GM19468 (cell line): ENCODE results near the gene QRICH1.
A peak's percentile ranks its signal among the peaks of the same experiment; 100 is the strongest.

Experiments used
- ATAC-seq: cut with Tn5 transposase; IDR thresholded peaks from one replicate; pipeline ENCODE4 v1.9.1; 2021; ENCODE audit warnings: mild to moderate bottlenecking, moderate library complexity, moderate number of reproducible peaks; ENCODE audit not compliant: unreplicated experiment; ENCODE audit errors: extremely low read depth

Gene QRICH1

DNA sequence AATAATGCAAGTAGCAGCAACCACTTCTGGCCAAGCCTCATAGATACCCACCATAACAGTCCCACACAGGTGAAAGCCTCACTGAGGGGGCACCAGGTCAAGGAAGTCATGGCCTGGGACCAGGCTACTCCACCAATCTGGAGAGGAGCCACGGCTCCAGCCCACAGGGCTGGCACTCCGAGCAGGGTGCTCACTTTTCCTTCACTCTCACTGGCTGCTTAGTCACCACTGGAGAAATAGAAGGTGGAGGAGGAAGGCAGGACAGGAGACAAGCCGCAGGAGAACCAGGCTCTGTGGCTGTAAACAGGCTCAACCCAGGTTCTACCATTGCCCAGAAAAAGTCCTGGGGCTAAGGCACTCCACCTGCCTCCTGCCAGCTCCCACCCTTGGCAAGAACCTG is 25.6 kb upstream of the QRICH1 start:
- ATAC-seq, result no peak

DNA sequence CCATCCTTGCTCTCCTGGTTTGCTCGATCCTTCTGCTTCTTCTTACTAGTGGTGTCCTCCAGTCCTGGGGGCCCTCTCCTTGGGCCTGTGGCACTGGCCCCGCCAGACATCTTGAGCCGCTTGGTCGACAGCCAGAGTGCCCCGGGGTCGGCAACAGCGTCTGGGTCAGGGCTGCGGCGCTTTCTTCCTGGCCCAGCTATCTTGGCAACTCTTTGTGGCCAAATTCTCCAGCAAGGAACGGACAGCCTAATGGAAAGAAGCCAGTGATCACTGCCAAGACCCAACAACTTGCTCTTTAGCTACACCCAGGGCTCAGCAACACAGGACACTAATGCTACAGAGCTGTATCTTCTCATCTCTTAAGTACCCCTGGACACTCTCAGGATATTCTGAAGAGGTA is 25.2 kb upstream of the QRICH1 start:
- ATAC-seq, result no peak

DNA sequence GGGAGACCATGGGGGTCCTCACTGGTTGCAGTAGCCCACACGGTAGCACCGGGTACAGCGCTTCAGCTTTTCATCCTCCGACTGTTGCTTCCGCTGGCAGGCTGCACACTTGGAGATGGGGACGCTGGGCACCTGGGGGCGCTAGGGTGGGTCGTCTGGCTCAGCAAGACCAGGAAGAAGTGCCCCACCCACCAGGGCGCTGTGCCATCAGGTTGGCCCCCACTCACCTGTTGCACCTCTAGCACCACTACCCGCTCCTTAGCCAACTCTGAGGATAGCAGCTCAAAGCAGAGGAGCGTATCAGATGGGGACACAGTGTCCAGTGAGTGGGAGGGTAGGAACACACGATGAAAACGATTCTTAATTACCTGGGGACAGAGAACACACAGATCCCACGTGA is 18.4 kb upstream of the QRICH1 start:
- no peak for ATAC-seq

DNA sequence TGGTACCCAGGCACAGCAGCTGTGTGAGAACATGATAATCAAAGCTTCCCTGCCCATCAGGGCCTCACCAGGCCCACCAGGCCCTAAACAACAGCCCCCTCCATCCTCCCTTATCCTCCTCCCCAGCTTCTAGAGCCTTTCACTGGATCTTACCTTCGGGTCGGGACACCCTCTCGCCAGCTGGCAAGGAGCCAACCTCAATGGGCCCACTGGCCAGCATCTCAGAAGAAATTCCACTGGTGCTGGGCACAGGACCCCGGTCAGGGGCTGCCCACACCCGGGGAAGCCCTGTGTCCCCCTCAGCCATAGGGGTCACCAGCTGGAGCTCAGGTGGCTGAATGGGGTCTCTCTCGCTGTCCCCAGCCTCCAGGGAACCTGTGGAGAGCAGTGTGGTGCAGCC is 17.5 kb upstream of the QRICH1 start:
- no peak for ATAC-seq

DNA sequence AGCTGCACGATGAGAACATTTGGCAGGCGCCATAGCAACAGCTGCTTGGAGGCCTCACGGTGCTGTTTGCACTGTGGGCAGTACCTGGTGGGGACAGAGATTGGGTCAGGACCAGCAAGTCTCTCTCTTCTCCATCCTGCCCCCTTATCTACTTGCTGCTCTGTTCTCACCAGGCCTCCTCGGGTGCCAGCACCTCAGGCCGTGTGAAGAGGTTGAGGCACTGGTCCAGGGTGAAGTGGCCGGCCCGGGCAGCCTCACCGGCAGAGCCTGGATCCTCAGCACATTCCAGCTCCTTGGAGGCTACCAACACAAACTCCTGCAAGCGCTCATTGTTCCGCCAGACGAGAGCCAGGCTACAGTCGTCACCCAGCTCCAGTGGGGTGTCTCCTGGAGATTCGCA is 16.9 kb upstream of the QRICH1 start:
- ATAC-seq, result no peak

DNA sequence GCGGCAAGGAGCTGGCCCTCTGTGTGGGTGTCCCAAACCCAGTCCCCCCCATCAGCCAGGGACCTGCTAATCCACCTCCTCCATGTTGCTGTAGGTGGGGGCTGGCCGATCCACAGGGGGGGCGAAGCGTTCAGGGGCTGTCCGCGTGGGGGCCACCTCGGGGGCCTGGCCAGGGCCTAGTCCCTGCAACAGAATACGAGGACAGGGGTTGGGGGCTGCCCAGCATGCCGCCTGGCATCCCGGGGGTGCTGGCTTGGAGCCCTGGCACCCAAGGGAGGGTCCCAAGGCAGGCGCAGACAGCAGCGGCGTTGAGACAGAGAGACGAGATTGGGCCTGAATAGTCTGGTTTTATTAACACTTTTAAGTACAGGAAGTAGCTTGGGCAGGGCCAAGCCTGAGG is 14.5 kb upstream of the QRICH1 start:
- no peak for ATAC-seq

DNA sequence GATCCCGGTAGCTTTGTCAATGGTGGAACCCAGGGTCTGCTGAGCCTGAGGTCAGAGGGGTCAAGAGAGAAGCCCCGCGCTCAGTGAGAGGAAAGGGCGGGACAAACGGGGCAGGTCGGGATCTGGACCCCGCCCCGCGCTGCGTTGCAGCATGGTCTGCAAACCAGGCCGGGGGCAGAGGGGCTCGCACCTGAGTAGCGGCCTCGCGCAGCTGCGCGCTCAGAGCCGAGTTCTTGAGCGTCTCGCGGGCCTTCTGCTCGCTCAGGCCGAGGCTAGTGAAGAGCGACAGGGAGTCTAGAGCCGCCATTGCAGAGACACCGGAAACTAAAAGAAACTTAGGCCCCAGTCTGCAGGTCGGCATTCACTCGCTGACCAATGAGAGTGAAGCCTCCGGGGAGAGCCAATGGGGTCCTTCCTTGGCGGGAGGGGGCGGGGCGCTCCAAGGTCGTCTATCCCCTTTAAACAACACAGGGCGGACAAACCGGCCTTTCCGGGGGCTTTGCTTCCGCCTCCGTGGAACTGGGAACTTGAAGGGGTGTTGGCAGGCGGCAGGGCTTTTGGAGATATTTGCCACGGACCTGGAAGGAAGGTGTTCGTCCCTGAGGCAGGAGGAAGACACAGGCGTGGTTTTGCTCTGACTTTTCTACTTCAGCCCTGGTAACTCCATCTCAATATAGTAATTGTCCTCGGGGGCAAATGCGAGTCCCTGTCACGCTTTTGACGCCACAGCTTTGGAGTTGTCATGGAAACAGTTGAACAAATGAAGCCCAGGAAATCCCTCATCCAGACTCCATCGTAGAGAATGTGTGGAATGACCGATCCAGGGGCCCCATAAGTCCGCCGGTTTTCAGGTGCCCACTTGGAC is 10.8 kb upstream of the QRICH1 start, which contains the start of gene QARS1:
TSS of gene QARS1 (minus strand) at position 331 of the 865 bp plus-strand sequence. CDS start at position 307, 24 bp downstream.
- peak; percentile 33 for ATAC-seq

DNA sequence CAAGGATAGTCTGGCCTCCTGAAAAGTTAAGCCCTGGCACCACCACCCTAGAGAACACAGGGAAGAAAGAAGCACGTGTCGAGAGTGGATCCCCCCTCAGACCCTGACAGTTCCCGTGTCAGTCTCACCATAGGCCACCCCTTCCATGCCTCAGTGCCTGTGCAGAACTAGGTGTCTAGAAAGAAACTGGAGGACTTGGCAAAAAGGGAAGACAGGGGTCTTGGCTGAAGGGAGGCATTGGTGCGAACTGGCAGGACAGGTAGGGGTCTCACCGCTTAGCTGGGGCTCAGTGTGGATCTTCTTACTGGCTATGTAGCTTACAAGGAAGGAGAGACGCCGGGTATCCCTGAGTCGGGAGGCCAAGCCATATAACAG is 10.2 kb upstream of the QRICH1 start:
- no peak for ATAC-seq

DNA sequence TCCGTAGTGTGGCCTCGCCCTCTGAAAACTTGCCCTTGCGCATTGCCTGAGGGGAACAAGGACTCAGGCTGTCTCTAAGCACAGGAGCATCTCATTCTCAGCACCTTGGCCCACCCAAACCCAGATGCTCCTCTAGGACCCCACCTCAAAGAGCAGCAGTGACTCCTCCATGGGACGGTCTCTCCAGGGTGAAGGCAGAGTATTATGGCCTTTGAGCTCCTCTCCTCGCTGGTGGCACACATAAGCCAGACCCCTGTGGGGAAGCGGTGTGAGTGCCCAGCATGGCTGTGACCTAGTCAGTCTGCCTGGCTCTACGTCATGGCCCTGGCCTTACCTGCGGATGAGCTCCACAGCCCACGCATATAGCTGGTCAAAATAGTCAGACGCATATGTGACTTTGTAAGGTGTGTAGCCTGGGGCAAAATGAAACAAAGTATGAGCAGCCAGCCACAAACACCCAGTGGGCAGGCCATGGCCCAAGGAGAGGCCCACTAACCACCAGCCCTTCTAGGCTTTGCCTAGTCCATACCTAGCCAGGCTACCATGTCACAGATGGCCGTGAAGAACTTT is 6.3 kb upstream of the QRICH1 start:
- ATAC-seq, result no peak

DNA sequence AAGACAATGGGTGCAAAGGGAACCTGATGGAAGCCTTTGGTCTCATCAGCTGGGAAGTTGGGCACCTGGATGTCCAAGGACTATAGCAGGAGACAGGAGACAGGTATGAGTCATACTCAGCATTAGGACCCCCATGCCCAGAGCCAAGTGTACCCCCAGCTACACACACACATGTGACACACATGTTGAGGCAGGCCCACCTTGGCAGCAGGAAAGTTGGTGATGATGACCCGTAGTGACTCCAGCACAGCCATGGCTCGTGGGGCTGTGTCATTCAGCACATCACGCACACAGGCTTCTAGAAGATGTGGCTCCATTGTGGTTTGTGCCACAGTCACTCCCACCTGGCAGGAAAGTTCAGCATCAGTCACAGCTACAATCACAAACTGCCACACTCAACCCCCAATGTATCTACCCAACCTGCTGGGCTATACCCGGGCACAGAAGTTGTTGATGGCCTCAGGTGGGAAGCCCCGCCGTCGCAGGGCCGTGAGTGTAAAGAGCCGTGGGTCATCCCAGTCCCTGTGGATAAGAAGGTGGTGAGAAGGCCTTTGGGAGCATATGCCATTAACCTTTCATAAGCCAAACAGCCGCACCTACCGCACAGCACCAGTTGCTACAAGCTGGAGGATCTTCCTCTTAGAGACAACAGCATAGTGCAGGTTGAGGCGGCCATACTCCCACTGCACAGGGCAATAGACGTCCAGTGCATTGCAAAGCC is 5.2 kb upstream of the QRICH1 start:
- ATAC-seq, result no peak

DNA sequence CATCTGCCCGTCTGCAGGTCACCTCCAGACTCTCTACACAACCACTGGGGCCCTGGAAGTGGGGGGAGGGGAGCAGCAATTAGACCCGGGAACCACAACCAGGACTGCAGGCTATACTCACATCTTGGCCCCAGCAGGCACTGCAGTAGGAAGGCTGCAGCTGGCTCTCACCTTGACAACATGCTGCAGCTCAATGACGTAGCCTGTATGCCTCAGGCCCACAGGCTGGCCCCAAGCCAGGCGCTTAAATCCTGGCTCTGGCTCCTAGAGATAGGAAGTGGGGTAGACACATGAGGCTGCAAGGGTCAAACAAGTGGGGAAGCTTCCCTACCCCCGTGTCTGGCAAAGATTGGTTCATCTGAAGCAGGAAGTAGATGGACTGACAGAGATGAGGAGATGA is 4.6 kb upstream of the QRICH1 start:
- ATAC-seq, result no peak

DNA sequence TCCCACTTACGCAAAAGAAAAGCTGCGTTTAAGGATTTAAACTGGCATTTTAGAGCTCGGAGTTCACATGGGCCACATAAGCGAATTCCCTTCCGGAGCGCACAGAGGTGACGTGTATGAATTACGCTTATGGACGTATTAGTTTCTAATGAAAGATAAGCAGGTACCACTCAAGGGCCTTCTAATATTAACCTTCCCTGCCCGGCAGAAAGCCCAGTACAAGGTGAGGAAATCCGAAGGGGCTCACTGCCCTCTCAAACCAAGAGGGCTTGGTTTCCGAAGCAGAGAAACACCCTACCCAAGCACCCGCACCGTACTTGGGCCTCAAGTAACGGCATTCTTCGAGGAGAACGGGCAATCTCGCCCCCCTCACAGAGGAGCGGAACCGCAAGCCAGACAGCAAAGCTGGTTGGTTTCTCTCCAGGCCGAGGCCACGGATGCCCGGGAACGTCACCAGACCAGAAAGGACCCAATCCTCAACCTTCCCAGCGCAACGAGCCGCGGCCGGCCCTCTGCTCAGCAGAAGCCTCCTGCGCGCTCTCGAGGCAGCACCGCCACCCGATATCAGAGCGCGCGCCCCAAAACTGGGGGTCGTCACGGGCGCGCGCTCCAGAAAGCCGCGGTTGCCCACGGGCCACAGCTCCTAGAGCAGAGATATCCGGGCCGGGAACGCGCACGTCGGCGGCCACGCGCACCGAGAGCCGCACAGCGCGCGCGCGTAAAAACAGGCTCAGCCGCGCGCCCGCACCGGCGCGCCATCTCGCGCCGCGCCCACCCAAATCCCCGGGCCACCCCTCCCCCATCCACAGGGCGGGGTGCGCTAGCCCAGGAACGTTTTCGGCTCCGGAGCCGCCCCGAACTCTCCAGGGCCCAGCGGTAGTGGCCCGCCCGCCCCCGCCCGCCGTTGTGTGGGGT is 676 bp downstream of the QRICH1 start:
- peak; percentile 21 for ATAC-seq

DNA sequence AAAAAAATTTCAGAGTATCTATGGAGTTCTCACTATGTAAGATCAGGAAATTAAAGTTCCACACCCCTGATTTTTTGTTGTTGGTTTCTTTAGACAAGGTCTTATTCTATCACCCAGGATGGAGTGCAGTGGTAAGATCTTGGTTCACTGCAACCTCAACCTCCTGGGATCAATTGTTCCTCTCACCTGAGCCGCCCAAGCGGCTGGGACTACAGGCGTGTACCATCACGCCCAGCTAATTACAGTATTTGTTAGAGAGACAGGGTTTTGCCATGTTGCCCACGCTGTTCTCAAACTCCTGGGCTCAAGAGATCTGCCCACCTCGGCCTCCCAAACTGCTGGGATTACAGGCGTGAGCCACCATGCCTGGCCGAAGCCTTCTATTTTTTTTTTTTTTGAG is 12.4 kb downstream of the QRICH1 start:
- ATAC-seq, result no peak

DNA sequence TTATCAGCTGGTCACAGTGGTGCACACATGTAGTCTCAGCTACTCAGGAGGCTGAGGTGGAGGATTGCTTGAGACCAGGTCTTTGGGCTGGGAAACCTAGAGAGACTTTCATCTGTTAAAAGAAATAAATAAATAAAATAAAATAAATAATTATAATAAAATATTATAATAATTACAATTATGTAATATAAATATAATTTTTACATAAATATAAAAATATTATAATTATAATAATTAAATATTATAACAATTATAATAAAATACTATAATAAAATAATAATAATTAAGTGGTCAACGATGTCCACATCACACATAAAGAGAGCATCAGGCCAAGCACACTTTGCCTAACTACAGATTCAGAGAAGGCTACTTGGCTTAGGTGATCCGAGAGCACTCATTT is 14.6 kb downstream of the QRICH1 start:
- ATAC-seq, result no peak

DNA sequence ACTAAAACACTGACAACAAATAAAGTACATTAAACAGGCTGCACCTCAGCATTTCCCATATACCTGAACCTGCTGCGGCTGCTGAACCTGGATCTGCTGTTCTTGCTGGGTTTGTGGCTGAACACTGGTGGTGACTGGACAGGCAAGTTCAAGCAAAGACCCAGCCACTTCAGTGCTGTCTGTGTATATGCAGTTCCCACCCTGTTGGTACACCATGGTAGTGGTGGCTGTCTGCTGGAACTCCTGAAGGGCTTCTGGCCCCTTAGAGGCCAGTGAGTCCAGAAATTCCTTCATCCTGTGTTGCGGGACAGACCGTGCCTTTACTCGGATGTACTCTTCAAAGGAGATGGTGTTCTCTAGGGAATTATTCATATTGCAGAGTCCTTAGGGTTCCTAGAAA is 17.2 kb downstream of the QRICH1 start:
- ATAC-seq, result no peak

DNA sequence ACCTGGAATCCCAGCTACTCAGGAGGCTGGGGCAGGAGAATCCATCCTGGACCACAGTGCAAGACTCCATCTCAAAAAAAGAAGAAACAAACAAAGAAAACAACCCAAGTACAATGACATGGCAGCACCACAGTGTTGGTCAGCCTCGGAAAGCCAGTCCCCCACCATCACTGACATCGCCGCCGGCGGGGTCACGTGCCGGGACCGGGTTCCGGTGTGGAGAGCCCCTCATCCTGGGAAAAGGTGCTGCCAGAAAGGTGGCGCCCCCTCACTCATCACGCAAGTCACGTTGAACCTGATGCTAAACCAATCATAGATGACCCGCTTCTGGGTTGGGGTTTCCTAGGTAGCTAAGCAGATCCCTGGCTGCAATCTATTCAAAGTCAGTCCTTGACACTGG is 17.8 kb downstream of the QRICH1 start:
- ATAC-seq, result no peak

DNA sequence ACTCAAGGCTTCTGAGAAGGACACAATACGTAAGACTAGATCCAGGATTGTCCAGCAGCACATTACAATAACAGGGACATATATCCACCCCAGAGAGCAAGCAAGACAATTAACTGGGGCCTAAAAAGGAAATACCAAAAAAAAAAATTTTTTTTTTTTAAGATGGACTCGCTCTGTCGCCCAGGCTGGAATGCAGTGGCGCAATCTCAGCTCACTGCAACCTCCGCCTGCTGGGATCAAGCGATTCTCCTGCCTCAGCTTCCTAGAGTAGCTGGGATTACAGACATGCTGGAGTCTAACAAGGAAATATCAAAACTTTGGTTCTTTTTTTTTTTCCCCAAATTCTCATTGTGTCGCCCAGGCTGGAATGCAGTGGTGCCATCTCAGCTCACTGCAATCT is 35.9 kb downstream of the QRICH1 start:
- ATAC-seq, result no peak

DNA sequence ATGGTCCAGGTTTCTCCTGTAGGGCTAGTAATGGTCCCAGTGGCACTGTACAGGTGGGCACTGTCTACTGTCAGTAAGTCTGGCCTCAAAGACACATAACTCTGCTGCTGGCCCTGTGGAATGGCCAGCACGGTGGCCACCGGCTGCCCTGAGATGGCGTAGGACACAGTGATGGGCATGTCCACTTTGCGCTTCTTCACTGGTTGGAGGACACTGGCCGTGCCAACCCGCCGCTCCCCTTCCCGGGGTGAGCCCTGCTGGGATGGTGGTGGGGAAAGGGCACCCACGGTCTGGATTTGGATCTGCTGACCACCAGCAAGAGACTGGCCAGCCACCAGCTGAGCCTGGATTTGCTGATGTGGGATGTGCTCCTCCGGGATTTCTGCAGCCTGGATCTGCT is 36.6 kb downstream of the QRICH1 start:
- no peak for ATAC-seq

DNA sequence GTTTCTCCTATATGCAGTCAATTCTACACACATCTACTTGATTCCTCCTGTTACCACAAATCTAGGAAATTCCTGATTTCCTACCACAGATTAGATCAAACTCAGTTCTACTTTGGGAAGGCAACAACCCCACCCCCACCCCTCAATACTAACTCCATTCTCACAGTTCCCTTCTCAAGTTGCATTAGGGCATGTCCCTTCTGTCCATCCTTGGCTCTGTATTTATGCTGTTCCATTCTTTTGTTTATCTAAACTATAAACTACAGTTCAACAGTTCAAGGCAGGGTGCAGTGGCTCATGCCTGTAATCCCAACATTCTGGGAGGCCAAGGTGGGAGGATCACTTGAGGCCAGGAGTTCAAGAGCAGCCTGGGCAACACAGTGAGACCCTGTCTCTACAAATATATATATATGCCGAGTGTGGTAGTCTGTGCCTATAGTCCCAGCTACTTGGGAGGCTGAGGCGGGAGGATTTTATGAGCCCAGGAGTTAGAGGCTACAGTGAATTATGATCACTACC is 39.5 kb downstream of the QRICH1 start:
- no peak for ATAC-seq

DNA sequence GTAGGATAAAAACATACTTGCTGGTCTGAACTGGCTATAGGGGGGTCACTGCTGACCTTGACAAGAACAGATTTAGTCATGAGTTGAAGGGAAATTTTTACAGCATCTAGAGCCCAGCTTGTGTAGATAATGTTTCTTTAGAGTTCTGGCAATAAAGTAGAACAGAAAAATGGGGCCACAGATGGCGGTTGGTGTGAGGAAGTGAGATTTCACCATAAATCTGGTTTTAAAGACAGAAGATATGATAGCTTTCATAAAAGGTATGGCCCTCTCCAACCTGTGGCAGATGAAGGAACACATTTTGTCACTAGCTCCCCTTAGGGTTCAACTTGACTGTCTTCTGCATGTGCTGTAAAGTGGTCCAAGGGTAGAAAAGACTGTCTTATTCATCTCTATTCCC is 40.3 kb downstream of the QRICH1 start:
- ATAC-seq, result no peak
